ENCODE data around the gene B3GNT5. TPM values are rescaled to one million over a fixed set of nuclear protein-coding genes. Genes with fewer than 3 reads are reported as not detected.

The B3GNT5 gene
- total and polyA plus RNA-seq, 9 of the 15 experiments (the other 6 are each of a cell fraction or from before 2014, with no cell fraction given) = 8.8 to 23.8 (median 14.4) TPM

DNA sequence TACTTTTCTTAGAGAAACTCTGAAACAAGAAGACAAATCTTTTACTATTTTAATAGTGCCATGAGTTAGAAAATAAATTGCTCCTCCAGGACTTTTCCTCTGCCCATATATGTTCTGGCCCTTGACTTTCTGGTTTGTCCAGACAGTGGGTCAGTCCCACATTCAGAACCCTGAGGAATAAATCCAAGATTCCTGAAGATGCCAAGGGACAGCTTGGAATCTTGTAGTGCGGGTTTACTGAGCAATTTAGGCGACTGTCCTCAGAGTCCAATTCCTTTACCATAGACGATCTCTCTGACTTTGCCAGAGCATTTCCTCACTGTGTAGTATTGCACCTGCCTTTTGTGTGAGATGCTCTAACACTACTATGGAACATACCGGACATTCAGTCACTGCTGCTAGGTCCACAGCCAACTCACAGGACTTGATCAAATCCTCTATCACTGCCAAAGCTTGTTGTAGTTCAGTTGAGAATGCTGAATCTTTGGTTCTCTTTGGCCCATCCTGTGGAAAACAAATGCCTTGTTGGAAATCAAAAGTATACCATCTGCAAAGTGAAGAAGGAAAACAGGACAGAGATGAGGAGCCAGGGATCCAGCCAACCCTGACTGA, 37.4 kb upstream of the B3GNT5 start:
- no peak for FAIRE-seq
- Histone ChIP-seq H3K9ac (ENCODE audit: insufficient read depth in 1 of 2, low read depth in 2 of 2, low read length in 2 of 2) (no peak overlapping the region), H2AFZ (ENCODE audit: low read depth, low read length) (no peak overlapping the region), H3K9me1 (ENCODE audit: control insufficient read depth, insufficient read depth, low read length) (no peaks in the 10 kb centered on the region), H3K79me2 (ENCODE audit: control insufficient read depth, insufficient read depth, low read length) (no peaks in the 10 kb centered on the region), H3K36me3 (ENCODE audit: control insufficient read depth, insufficient read depth, low read length) (no peaks in the 10 kb centered on the region), H3K4me1 (replicated peaks in 1 of 2; ENCODE audit: control insufficient read depth in 2 of 2, insufficient read depth in 2 of 2, low read length in 2 of 2) (peaks cover under 1 to 3% of the 10 kb centered on the region in 2 experiments; a peak in 3 of 5 replicates), H3K4me3 (no peak overlapping the region), H3K9me3 (replicated peaks; ENCODE audit: control insufficient read depth, insufficient read depth, low read depth, low read length) (no peaks in the 10 kb centered on the region), H3K27ac (ENCODE audit: extremely low read depth, low read depth, low read length) (no peak overlapping the region), H3K27me3 (ENCODE audit: control insufficient read depth in 2 of 2, insufficient read depth in 2 of 2, low read length in 2 of 2) (no peaks in the 10 kb centered on the region), H4K20me1 (replicated peaks; ENCODE audit: control insufficient read depth, insufficient read depth, low read length) (no peaks in the 10 kb centered on the region), H3K4me2 (ENCODE audit: insufficient read depth, low read length) (no peak overlapping the region)
- no TSS peak for BruUV-seq (replicated peaks)
- DNase-seq (ENCODE audit: extremely low read depth in 1 of 4, low spot score in 3 of 4) = no peak
- ATAC-seq = no peak
- POLR2A ChIA-PET = interaction anchor here (0.6 to 0.8 kb wide), 2 partner anchors 13 to 81 kb away, joined by 3 read pairs; no protein-coding TSS in a partner anchor
- intact Hi-C loops (cut with micrococcal nuclease) = no loop called here
- in situ Hi-C loops (cut with MboI) = no loop called here
- CTCF ChIA-PET (ENCODE audit: low intra/inter-chr PET ratio) = no interaction called here
- 68% methylated on average over 4 of the region's 4 CpGs for WGBS (ENCODE audit: insufficient coverage, low coverage, missing lambda C conversion rate)
- TF ChIP-seq SRSF7 (optimal IDR thresholded peaks at IDR 0.05; ENCODE audit: low read depth, low read length) = no peak
- TF ChIP-seq EWSR1 (IDR thresholded peaks at IDR 0.05; ENCODE audit: borderline replicate concordance, low read depth, partially characterized antibody) = no peak
- TF ChIP-seq MYNN (IDR thresholded peaks at IDR 0.05) = no peak
- TF ChIP-seq MYNN (CRISPR knock-in tag; IDR thresholded peaks at IDR 0.05) = no peak
- TF ChIP-seq TFAM (CRISPR knock-in tag; conservative IDR thresholded peaks at IDR 0.05) = no peak
- TF ChIP-seq, protein P1, sequence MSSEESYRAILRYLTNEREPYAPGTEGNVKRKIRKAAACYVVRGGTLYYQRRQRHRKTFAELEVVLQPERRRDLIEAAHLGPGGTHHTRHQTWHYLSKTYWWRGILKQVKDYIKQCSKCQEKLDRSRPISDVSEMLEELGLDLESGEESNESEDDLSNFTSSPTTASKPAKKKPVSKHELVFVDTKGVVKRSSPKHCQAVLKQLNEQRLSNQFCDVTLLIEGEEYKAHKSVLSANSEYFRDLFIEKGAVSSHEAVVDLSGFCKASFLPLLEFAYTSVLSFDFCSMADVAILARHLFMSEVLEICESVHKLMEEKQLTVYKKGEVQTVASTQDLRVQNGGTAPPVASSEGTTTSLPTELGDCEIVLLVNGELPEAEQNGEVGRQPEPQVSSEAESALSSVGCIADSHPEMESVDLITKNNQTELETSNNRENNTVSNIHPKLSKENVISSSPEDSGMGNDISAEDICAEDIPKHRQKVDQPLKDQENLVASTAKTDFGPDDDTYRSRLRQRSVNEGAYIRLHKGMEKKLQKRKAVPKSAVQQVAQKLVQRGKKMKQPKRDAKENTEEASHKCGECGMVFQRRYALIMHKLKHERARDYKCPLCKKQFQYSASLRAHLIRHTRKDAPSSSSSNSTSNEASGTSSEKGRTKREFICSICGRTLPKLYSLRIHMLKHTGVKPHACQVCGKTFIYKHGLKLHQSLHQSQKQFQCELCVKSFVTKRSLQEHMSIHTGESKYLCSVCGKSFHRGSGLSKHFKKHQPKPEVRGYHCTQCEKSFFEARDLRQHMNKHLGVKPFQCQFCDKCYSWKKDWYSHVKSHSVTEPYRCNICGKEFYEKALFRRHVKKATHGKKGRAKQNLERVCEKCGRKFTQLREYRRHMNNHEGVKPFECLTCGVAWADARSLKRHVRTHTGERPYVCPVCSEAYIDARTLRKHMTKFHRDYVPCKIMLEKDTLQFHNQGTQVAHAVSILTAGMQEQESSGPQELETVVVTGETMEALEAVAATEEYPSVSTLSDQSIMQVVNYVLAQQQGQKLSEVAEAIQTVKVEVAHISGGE (CRISPR knock-in tag; IDR thresholded peaks at IDR 0.05) = no peak
- TF ChIP-seq, protein P2, sequence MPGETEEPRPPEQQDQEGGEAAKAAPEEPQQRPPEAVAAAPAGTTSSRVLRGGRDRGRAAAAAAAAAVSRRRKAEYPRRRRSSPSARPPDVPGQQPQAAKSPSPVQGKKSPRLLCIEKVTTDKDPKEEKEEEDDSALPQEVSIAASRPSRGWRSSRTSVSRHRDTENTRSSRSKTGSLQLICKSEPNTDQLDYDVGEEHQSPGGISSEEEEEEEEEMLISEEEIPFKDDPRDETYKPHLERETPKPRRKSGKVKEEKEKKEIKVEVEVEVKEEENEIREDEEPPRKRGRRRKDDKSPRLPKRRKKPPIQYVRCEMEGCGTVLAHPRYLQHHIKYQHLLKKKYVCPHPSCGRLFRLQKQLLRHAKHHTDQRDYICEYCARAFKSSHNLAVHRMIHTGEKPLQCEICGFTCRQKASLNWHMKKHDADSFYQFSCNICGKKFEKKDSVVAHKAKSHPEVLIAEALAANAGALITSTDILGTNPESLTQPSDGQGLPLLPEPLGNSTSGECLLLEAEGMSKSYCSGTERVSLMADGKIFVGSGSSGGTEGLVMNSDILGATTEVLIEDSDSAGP (CRISPR knock-in tag; IDR thresholded peaks at IDR 0.05) = no peak
- TF ChIP-seq, protein P3, sequence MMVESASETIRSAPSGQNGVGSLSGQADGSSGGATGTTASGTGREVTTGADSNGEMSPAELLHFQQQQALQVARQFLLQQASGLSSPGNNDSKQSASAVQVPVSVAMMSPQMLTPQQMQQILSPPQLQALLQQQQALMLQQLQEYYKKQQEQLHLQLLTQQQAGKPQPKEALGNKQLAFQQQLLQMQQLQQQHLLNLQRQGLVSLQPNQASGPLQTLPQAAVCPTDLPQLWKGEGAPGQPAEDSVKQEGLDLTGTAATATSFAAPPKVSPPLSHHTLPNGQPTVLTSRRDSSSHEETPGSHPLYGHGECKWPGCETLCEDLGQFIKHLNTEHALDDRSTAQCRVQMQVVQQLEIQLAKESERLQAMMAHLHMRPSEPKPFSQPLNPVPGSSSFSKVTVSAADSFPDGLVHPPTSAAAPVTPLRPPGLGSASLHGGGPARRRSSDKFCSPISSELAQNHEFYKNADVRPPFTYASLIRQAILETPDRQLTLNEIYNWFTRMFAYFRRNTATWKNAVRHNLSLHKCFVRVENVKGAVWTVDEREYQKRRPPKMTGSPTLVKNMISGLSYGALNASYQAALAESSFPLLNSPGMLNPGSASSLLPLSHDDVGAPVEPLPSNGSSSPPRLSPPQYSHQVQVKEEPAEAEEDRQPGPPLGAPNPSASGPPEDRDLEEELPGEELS (CRISPR knock-in tag; IDR thresholded peaks at IDR 0.05; ENCODE audit: borderline replicate concordance) = no peak
- no peak for TF ChIP-seq SMAD4 (CRISPR knock-in tag; conservative IDR thresholded peaks at IDR 0.05)
- no peak for TF ChIP-seq TSC22D4 (tag; IDR thresholded peaks at IDR 0.05)
- TF ChIP-seq, protein P4, sequence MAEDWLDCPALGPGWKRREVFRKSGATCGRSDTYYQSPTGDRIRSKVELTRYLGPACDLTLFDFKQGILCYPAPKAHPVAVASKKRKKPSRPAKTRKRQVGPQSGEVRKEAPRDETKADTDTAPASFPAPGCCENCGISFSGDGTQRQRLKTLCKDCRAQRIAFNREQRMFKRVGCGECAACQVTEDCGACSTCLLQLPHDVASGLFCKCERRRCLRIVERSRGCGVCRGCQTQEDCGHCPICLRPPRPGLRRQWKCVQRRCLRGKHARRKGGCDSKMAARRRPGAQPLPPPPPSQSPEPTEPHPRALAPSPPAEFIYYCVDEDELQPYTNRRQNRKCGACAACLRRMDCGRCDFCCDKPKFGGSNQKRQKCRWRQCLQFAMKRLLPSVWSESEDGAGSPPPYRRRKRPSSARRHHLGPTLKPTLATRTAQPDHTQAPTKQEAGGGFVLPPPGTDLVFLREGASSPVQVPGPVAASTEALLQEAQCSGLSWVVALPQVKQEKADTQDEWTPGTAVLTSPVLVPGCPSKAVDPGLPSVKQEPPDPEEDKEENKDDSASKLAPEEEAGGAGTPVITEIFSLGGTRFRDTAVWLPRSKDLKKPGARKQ (CRISPR knock-in tag; IDR thresholded peaks at IDR 0.05) = no peak
- no peak for TF ChIP-seq DMBX1 (CRISPR knock-in tag; IDR thresholded peaks at IDR 0.05; ENCODE audit: borderline replicate concordance)
- TF ChIP-seq TARDBP (IDR thresholded peaks at IDR 0.05) = no peak
